Right renal pelvis (tissue), 4 donors: ENCODE measurements around the gene TSHZ2. TPM values are rescaled to one million over a fixed set of nuclear protein-coding genes. Genes with fewer than 3 reads are reported as not detected.

ENCODE experiments used
- DNase-seq, 4 donors: peaks; one replicate each; pipeline ENCODE4 v3.0.0-alpha.2; 2013; ENCODE audit warnings: low read depth in 4 of 4, low spot score in 3 of 4, missing footprints in 1 of 4
- polyA plus RNA-seq, 4 donors: library from polyadenylated mRNA; unstranded; fragments of 120-200 nt; gene quantifications; one replicate each; pipeline ENCODE4 v1.2.1, GENCODE V29; 2013; ENCODE audit not compliant: insufficient read length in 4 of 4

Gene TSHZ2
- polyA plus RNA-seq, 4 donors = 12.6 to 14.2 (median 12.9) TPM

- DNase-seq = no peak
These were observed 83.4 kb downstream of the TSHZ2 start for GRCh38 chr20:53055367-53056067.

DNA sequence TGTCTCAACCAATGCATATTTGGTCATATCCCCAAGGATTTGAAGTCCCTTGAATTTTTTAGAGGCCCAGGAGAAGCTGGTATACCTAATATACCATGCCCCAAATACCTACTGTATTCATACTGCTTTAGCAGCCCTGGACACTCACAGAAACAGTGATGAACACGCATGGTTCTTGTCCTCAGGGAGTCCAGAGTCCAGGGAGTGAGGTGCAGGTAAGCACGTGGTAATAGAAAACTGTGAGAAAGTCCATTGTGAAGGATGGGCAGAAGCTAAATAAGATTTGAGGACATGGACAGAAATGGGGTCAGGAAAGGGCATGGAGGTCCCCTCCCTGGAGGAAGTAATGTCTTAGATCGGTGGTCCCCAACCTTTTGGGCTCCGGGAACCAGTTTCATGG, 85.4 kb downstream of the TSHZ2 start:
- no peak for DNase-seq

DNA sequence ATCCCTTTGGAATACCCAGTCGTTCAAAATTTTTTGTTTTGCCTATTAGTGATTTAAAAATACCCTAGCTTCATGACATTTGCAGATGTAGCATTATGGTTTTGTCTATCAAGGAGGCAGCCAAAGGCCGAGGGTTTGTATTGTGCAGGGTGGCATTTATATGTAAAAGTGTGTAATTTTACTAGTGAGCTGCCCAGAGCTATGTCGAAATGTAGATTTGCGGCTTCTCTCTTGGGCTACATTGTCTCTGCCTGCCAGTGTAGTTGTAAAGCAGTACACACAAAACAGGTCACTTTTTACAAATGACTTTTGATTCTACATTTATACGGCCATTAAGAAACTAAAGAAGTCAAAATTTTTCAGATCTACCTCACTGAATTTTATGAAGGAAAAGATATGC, 87.7 kb downstream of the TSHZ2 start:
- no peak for DNase-seq

GRCh38 chr20:53061192-53062108, 89.3 kb downstream of the TSHZ2 start:
- no peak for DNase-seq

DNA sequence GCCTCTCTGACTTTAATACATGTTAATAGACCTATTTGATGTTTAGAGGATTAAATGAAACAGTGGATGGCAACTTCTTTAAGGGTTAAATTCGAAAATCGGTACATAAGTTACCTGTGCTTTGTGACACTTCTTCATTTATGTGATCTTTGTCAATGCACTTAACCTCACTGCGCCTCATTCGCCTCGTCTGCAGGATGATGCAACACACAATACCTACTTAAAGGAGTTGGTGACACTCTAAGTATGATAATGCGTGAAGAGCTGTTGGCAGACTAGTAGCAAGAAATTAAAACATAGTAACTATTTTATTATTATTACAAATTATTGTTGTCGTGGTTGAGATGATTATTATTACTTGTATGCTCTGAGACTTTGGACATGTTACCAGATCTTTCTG, 92.8 kb downstream of the TSHZ2 start:
- no peak for DNase-seq

GRCh38 chr20:53068241-53068640, 96.1 kb downstream of the TSHZ2 start:
- DNase-seq = no peak

GRCh38 chr20:53069132-53069531, 97.0 kb downstream of the TSHZ2 start:
- DNase-seq = no peak

GRCh38 chr20:53070224-53070623, 98.1 kb downstream of the TSHZ2 start:
- no peak for DNase-seq

DNA sequence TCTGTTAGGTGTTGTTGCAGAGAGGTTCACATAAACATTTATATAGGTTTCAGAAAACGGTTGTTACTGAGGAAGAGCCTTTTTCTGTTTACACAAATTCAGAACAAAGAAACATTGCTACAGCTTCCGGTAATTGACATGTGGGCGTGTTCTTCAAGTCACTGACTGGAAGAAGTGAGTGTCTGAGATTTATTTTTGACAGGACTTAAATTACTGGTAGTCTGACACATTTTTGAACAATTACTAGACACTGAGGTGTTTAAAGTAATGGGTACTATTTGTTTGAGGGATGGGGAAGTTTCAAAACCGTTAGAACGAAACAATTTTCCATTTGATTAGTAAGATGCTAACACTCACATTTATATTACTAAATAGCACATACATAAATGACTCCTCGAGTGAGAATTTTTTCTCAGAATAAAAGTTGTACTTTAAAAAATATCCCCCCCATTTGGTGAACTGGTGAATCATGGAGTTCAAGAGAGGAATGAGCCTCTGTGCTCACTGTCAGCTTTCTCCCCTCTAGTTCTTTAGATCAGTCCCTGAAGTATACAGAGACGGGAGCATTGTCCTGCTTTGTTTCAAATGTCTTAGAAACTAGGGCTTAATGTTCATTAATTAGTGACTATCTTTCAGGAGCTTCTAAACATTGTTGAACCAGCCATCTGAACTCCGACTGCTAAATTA, 98.7 kb downstream of the TSHZ2 start:
- no peak for DNase-seq

DNA sequence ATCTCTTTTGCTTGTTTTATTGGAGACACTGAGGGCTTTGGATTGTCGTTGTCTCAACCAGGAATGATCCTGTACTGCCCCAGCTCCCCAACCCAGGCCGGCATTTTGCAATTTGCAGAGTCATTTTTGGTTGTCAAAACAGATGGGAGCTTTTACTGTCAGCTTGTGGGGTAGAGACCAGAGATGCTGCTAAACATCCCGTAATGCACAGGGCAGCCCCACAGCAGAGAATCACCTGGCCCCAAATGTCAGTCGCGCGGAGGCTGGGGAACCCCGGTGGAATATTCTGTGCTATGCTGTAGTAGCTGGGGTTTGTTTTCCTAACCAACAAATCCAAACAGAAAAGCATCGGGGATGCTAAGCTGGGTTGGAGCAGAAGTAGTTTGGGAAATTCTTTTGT, 99.7 kb downstream of the TSHZ2 start:
- DNase-seq = no peak

DNA sequence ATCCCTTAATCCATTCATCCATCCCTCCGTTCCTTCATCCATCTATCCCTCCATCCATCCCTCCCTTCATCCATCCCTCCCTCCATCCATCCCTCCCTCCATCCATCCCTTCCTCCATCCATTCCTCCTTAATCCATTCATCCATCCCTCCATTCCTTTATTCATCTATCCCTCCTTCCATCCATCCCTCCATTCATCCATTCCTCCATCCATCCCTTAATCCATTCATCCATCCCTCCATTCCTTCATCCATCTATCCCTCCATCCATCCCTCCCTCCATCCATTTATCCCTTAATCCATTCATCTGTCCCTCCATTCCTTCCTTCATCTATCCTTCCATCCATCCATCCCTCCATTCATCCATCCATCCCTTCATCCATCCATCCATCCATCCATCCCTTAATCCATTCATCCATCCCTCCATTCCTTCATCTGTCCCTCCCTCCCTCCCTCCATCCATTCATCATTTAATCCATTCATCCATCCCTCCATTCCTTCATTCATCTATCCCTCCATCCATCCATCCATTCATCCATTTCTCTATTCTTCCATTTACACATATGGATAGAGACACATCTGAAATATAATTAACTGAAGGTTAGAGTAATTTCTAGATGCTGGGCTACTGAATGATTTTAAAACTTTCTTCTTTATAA, 100.9 kb downstream of the TSHZ2 start:
- DNase-seq = no peak

DNA sequence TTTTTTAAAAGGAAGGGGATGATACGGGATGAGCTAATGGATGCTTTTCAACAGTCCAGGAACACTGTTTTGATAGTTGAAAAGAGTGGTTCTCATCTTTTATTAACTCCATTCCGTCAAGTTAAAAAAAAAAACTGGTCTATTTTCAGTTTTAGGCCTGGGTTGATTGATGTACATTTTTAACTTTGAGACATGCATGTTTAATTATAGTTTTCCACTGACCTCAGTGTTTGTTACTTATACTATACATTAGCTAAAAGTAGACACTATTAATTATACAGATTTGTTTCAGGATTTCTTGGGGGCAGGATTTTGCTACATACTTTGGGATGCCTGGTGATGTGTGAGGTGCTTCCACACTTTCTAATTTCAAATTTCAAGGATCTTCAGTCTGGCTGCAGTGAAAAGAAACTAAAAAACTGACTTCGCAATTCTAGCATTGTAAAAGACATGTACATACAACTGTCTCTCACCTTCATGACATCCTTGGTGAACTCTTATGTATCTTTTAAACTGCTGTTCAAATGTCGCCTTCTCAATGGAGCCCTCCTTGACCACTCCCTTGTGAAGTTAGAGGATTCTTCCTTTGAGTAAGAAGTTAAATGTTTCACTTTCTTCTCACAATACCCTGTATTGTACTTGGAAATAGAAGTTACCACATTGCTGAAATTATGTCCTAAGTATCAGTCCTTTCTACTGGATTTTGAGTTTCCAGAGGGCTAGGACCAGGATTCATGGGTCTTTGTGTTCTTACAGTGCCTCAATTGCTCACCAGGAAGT, 101.7 kb downstream of the TSHZ2 start:
- DNase-seq = no peak

DNA sequence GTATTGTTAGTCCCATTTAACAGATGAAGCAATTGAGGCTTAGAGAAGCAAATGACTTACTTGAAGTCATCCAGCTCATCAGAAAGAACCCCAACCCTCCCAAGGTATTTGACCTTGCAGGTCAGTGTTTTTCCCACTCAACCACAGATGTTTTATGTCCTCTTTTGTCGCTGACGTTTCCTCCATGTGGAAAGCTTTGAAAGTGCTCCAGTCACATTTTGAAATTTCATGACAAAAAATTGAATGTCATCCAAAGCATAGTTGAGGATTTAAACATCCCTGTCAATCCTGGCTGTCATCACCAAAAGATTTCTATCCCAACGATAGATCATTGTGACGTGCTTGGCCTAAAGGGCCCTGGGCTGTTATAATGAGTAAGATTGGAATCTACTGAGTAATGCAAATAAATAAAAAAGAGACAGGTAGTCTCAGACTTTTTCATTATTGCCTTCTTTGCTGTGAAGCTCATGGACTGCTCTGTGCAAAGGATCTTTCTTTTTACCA, 102.7 kb downstream of the TSHZ2 start:
- no peak for DNase-seq

DNA sequence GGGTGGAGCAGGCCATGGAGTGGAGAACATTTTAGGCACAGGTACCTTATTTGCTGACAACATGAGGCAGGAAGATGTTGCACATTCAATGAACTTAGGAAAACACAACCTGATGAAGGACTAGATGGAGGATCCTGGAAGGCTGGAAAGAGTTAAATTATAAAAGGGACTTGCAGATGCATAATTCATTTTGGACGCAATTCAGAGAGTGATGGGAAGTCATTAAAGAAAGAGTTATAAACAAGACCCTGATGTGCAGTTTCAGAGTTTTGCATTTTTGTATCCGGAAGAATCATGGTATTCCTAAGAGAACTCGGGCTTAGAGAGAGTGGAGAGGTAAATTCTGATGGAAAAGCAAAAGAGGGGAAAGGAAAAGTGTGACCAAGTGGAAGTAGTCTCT, 104.5 kb downstream of the TSHZ2 start:
- no peak for DNase-seq

DNA sequence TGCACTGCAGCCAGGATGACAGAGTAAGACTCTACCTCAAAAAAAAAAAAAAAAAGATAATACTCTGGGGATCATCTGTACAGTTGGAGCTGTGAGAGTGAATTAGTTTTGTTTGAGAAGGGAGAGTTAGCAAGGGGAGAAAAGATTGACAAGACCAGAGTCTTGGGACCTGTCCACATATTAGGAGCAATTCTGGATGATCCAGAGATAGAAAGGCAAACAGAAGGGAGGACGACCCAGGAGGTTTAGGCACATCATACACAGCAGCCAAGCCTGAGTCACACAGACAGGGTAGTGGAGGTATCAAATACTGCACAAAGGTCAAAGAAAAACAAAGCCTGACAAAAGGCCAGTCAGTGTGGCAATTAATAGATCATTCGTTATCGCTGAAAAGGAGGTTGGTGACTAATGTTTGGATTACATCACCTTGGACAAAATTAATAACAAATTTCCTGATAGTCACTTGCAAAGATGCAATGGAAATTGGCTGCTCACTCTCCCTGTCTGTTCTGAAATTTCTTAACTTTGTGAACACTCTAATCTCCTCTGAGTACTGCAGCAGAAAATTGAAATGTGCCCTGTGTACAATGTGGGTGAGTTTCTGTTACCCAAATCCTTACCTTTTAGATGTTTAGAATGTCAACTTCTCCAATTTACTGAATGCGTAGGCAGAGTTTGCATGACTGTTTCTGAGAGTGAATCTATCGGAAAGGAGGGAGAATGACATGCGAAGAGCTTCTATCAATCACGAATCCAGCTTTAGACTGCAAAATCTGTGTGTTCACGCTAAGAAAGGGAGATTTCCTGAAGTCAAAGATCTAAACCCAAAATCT, 105.4 kb downstream of the TSHZ2 start:
- no peak for DNase-seq

DNA sequence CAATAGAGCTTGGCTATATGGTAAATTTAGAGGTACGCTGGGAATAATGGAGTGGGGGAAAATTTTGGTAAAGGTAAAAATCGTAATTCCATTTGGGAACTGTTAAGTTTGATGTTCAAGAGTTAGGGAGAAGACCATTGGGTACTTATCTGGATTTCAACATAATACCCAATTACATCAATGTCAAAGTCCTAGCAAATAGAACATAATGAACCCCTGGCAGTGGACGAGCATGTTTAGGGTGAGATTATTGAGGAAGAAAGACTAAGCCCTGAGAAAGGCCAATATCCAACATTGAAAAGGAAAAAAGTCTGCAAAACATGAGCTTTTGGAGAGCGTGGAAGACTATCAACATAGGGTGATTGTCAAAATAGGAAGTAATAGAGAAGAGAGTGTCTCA, 106.6 kb downstream of the TSHZ2 start:
- no peak for DNase-seq

DNA sequence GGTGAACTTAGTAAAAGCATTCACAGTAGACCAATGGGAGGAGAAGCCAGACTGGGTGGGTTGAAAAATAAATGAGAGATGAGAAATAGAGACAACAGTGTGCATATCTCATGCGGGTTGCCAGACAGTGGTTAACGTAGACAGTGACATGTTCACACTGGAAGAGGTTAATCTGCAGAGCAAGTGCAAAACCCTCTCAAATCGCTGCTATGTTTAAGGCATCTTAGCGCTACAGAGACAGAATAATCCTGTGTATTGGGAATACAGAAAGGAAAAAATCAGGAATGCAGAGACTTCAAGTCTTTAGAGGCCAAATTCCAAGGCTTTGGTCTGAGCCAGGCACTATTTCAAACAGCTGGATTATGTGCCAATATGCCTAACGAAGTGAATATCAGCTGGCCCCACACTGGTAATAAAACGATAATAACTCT, 107.1 kb downstream of the TSHZ2 start:
- no peak for DNase-seq

DNA sequence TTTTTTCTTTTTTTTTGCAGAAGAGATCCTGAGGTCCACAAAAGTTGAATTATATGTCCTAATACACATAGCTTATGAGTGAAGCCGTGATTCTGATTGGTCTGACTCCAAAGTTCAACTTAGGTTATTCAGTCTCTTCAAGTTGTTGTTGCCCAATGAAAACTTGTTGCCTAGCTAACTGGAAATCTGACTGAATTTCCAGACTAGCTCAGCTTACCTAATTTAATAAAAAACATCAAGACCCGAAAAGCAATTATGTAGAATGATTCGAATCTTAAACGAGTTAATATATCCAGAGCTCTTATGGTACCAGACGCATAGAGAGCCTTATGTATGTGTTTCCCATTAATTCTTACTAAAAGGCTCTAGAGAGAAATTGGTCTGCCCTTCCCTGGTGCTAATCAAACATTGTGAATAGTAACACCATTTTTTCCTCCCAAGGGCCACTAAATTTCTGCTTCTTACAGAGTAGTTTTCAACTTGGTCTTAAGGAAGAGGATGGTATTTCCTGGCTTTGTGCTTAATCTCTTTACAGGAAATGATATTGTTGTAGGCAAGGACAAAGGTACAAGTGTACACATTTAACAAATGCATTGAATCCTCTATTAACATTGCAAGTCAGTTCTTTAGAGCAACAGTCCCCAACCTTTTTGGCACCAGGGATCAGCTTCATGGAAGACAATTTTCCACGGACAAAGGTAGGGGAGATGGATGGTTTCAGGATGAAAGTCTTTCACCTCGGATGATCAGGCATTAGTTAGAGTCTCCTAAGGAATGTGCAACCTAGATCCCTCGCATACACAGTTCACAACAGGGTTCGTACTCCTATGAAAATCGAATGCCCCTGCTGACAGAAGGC, 107.9 kb downstream of the TSHZ2 start:
- DNase-seq = no peak
